MCF 10A (cell line): ENCODE measurements around the gene CELSR1. TPM values are rescaled to one million over a fixed set of nuclear protein-coding genes. Genes with fewer than 3 reads are reported as not detected.

Experiments used
- BruUV-seq: library from RNA; stranded (reverse); fragments of 400-500 nt; replicated peaks from 2 replicates; lab custom pipeline; 2021; lab: Mats Ljungman, UMichigan
- CTCF ChIA-PET: fragments of 300-600 bp; sonication (Branson Sonifier 250); formaldehyde crosslinking; extraction: SDS; loops from one replicate; lab custom pipeline; 2021; ENCODE audit warnings: antibody characterized with exemption, inconsistent platforms; lab: Yijun Ruan, JAX
- POLR2A ChIA-PET: fragments of 300-600, 350-650 bp; sonication (Branson Sonifier 250); formaldehyde crosslinking; extraction: SDS; loops from one replicate; lab custom pipeline; 2020; ENCODE audit warnings: antibody characterized with exemption, inconsistent platforms; lab: Yijun Ruan, JAX
- DNase-seq: peaks from one replicate; pipeline ENCODE4 v3.0.0-alpha.2; 2018; ENCODE audit not compliant: unreplicated experiment
- H3K27ac Mint-ChIP-seq: one replicate; pipeline ENCODE4 v1.8.0; 2022; ENCODE audit warnings: mild to moderate bottlenecking, low read depth, mixed read lengths; ENCODE audit not compliant: unreplicated experiment
- H3K27me3 Mint-ChIP-seq: one replicate; pipeline ENCODE4 v1.8.0; 2022; ENCODE audit warnings: mixed read lengths; ENCODE audit not compliant: insufficient read depth, unreplicated experiment
- H3K36me3 Mint-ChIP-seq: one replicate; pipeline ENCODE4 v1.8.0; 2022; ENCODE audit warnings: mild to moderate bottlenecking, moderate library complexity, mixed read lengths; ENCODE audit not compliant: insufficient read depth, unreplicated experiment
- H3K4me1 Mint-ChIP-seq: one replicate; pipeline ENCODE4 v1.8.0; 2022; ENCODE audit warnings: mixed read lengths; ENCODE audit not compliant: insufficient read depth, unreplicated experiment
- H3K4me3 Mint-ChIP-seq: one replicate; pipeline ENCODE4 v1.8.0; 2022; ENCODE audit warnings: mild to moderate bottlenecking, moderate library complexity, mixed read lengths; ENCODE audit not compliant: unreplicated experiment
- H3K9me3 Mint-ChIP-seq: one replicate; pipeline ENCODE4 v1.8.0; 2022; ENCODE audit warnings: mixed read lengths; ENCODE audit not compliant: unreplicated experiment
- CTCF ChIP-seq: fragments of 200-600 bp; IDR thresholded peaks from one replicate; pipeline ENCODE4 v1.8.0; 2022; ENCODE audit warnings: antibody characterized with exemption, mild to moderate bottlenecking; ENCODE audit not compliant: unreplicated experiment
- intact Hi-C: fragments of 100-400 bp; cut with micrococcal nuclease; formaldehyde crosslinking; loops from 2 replicates; pipeline ENCODE4 v1.14.1; 2022
- total RNA-seq: library from RNA; stranded (reverse); gene quantifications from 2 replicates; pipeline ENCODE4 v1.2.3, GENCODE V29; 2022

CELSR1 gene
- total RNA-seq, 1 experiment from 2014 or later, result 49.1 TPM

GRCh38 chr22:46382524-46382923 lies 154.9 kb downstream of the CELSR1 start:
- no TSS peak for BruUV-seq
- ChIA-PET POLR2A (no interaction called here), CTCF (interaction anchor here (0.7 kb wide), 1 partner anchor 30 kb away, joined by 3 read pairs; no protein-coding TSS in a partner anchor)
- intact Hi-C loops, result no loop called here
- no peak for TF ChIP-seq CTCF
- H3K36me3 Mint-ChIP-seq, result peaks cover 60% of the 10 kb centered on the region
- H3K27ac Mint-ChIP-seq, result no peak overlapping the region
- DNase-seq, result no peak
- H3K27me3 Mint-ChIP-seq, result no peaks in the 10 kb centered on the region
- H3K4me3 Mint-ChIP-seq, result no peak overlapping the region
- peaks cover 2% of the 10 kb centered on the region for H3K4me1 Mint-ChIP-seq
- H3K9me3 Mint-ChIP-seq, result no peaks in the 10 kb centered on the region

- ChIA-PET CTCF (no interaction called here), POLR2A (no interaction called here)
- H3K9me3 Mint-ChIP-seq, result no peaks in the 10 kb centered on the region
- no peaks in the 10 kb centered on the region for H3K27me3 Mint-ChIP-seq
- peaks cover 4% of the 10 kb centered on the region for H3K4me1 Mint-ChIP-seq
- no peak overlapping the region for H3K4me3 Mint-ChIP-seq
- intact Hi-C loops, result no loop called here
- no peak for TF ChIP-seq CTCF
- peaks cover 66% of the 10 kb centered on the region for H3K36me3 Mint-ChIP-seq
- no peak for DNase-seq
- no peak overlapping the region for H3K27ac Mint-ChIP-seq
- BruUV-seq, result no TSS peak
These were observed 155.7 kb downstream of the CELSR1 start for GRCh38 chr22:46381731-46382130.

GRCh38 chr22:46381142-46381541 lies 156.3 kb downstream of the CELSR1 start:
- no peak overlapping the region for H3K27ac Mint-ChIP-seq
- POLR2A ChIA-PET, result no interaction called here
- intact Hi-C loops, result no loop called here

GRCh38 chr22:46380581-46380980 lies 156.8 kb downstream of the CELSR1 start:
- Mint-ChIP-seq H3K27ac (no peak overlapping the region), H3K9me3 (no peaks in the 10 kb centered on the region), H3K36me3 (peaks cover 72% of the 10 kb centered on the region), H3K27me3 (no peaks in the 10 kb centered on the region), H3K4me3 (no peak overlapping the region), H3K4me1 (peaks cover 4% of the 10 kb centered on the region)
- ChIA-PET POLR2A (no interaction called here), CTCF (interaction anchor here (0.8 kb wide), 1 partner anchor 161 kb away, joined by 3 read pairs; no protein-coding TSS in a partner anchor)
- BruUV-seq, result no TSS peak
- no peak for DNase-seq
- intact Hi-C loops, result no loop called here
- TF ChIP-seq CTCF, result no peak

More at GRCh38 chr22:46381142-46381541, 156.3 kb downstream of the CELSR1 start:
- DNase-seq, result peak; percentile 24
- Mint-ChIP-seq H3K4me3 (no peak overlapping the region), H3K4me1 (peaks cover 4% of the 10 kb centered on the region), H3K27me3 (no peaks in the 10 kb centered on the region), H3K9me3 (no peaks in the 10 kb centered on the region), H3K36me3 (peaks cover 69% of the 10 kb centered on the region)
- TF ChIP-seq CTCF, result no peak
- CTCF ChIA-PET, result interaction anchor here (0.8 kb wide), 1 partner anchor 161 kb away, joined by 3 read pairs; no protein-coding TSS in a partner anchor
- no TSS peak for BruUV-seq
